Loucy (cell line): ENCODE results near the gene VAV2.

Experiments used
- EZH2phosphoT487 ChIP-seq: fragments of 200-600 bp; IDR thresholded peaks from 2 replicates; pipeline ENCODE4 v1.6.1; 2018; ENCODE audit warnings: antibody characterized with exemption, mild to moderate bottlenecking, moderate library complexity, borderline replicate concordance
- TF ChIP-seq, protein P1 (sequence below): fragments of 200-600 bp; sonication (generic); conservative IDR thresholded peaks from 2 replicates; pipeline ENCODE4 v1.5.1; 2014; ENCODE audit warnings: mild to moderate bottlenecking, antibody characterized with exemption, low read length

DNA sequence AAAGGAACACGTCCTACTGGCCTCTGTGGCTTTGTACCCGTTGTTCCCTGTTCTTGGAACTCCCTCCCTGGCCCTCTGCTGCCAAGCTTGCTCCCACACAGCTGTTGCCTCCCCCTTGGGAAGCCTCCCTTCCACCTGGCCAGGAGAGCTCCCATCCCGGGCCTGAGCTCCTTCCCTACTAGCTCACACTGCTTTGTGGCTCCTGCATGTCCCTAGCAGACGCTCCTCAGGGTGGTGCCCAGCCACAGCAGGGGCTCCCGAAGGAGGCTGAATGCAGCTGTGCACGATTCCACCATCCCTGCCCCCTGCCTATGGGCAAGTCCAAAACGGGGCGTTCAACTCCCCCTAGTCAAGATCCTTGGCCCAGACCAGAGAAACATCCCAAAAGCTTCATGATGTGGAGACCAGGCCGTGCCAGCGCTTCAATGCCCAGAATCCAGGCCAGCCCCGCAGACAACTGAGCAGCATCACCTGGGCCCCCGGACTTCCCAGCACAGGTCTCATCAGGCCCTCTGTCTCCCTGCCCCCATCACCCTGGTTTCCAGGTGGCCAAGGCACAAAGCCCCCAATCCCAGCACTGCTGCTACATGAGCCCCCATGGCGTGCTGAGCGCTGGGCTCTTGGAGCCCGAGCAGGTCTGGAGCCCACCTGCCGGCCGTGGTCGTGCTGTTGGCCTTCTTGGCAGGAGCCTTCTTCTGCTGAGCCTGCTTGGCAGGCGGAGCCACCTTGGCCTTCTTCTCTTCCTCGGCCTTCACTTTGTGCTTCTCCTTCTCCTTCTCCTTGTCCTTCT, 47.5 kb upstream of the VAV2 start:
- TF ChIP-seq, protein P1, sequence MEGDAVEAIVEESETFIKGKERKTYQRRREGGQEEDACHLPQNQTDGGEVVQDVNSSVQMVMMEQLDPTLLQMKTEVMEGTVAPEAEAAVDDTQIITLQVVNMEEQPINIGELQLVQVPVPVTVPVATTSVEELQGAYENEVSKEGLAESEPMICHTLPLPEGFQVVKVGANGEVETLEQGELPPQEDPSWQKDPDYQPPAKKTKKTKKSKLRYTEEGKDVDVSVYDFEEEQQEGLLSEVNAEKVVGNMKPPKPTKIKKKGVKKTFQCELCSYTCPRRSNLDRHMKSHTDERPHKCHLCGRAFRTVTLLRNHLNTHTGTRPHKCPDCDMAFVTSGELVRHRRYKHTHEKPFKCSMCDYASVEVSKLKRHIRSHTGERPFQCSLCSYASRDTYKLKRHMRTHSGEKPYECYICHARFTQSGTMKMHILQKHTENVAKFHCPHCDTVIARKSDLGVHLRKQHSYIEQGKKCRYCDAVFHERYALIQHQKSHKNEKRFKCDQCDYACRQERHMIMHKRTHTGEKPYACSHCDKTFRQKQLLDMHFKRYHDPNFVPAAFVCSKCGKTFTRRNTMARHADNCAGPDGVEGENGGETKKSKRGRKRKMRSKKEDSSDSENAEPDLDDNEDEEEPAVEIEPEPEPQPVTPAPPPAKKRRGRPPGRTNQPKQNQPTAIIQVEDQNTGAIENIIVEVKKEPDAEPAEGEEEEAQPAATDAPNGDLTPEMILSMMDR, result no peak
- TF ChIP-seq EZH2phosphoT487, result no peak
